WERI-Rb-1 (cell line): ENCODE measurements around the gene CAMK1.

Source experiments
- DNase-seq: peaks from one replicate; pipeline ENCODE4 v3.0.0-alpha.2; 2020
- H3K27ac ChIP-seq: fragments of 250-450 bp; sonication (Bioruptor Pico); 2 replicates; pipeline ENCODE4 v1.5.1; 2020; ENCODE audit warnings: mild to moderate bottlenecking, moderate library complexity
- H3K27me3 ChIP-seq: fragments of 250-450 bp; sonication (Bioruptor Pico); 2 replicates; pipeline ENCODE4 v1.5.1; 2021; ENCODE audit warnings: mild to moderate bottlenecking, low read depth, moderate library complexity; ENCODE audit not compliant: insufficient read depth, severe bottlenecking
- H3K36me3 ChIP-seq: fragments of 250-450 bp; sonication (Bioruptor Pico); 2 replicates; pipeline ENCODE4 v1.5.1; 2020; ENCODE audit warnings: mild to moderate bottlenecking, moderate library complexity
- H3K4me3 ChIP-seq: 2 replicates; pipeline ENCODE4 v1.5.1; 2011; ENCODE audit warnings: low read depth, mild to moderate bottlenecking, control low read depth, low read length
- H3K9me3 ChIP-seq: fragments of 250-450 bp; sonication (Bioruptor Pico); 2 replicates; pipeline ENCODE4 v1.5.1; 2021; ENCODE audit warnings: mild to moderate bottlenecking, moderate library complexity; ENCODE audit not compliant: severe bottlenecking
- CTCF ChIP-seq: IDR thresholded peaks from 2 replicates; pipeline ENCODE4 v1.5.1; 2011; ENCODE audit warnings: low read depth, mild to moderate bottlenecking, control low read depth, inconsistent platforms, low read length

CAMK1 gene

DNA sequence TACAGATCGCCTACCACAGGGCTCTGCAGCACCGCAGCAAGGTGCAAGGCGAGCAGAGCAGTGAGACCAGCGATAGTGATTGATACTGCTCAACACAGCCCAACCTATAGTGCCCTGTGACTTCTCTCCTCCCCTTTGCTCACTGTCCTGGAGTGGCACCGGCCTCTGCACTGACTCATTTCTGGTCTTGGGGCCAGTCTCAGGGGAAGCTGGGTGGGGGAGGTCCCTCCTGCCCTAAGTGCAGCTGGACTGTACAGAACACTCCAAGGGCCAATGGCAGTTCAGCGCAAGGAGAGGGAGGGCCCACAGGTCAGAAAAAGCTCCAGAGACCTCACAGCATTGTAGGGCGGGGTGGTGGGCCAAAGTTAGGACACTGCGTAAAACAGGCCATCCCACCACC, 22.5 kb downstream of the CAMK1 start:
- H3K27ac ChIP-seq = no peak overlapping the region
- DNase-seq = no peak
- H3K36me3 ChIP-seq = peaks cover 80% of the 10 kb centered on the region
- no peaks in the 10 kb centered on the region for H3K9me3 ChIP-seq
- H3K27me3 ChIP-seq = no peaks in the 10 kb centered on the region
- H3K4me3 ChIP-seq = no peak overlapping the region
- TF ChIP-seq CTCF = no peak

GRCh38 chr3:9746330-9746729, 23.4 kb downstream of the CAMK1 start:
- H3K27me3 ChIP-seq = no peaks in the 10 kb centered on the region
- H3K9me3 ChIP-seq = no peaks in the 10 kb centered on the region
- H3K4me3 ChIP-seq = no peak overlapping the region
- DNase-seq = no peak
- no peak for TF ChIP-seq CTCF
- H3K27ac ChIP-seq = no peak overlapping the region
- peaks cover 79% of the 10 kb centered on the region for H3K36me3 ChIP-seq

DNA sequence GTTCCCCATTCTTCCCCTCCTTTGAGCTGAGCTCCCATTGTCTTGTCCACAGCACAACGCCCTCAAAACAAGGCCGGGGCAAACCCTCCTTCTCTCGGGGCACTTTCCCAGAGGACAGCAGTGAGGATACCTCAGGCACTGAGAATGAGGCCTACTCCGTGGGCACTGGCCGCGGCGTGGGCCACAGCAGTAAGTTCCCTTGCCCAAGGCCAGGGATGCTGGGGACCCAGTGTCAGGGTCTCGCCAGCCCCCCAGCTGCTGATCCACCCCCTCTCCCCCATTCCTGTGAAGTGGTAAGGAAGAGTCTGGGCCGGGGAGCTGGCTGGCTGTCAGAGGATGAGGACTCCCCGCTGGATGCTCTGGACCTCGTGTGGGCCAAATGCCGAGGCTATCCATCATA, 24.2 kb downstream of the CAMK1 start:
- peaks cover 81% of the 10 kb centered on the region for H3K36me3 ChIP-seq
- H3K4me3 ChIP-seq = no peak overlapping the region
- no peak overlapping the region for H3K27ac ChIP-seq
- H3K9me3 ChIP-seq = no peaks in the 10 kb centered on the region
- no peak for DNase-seq
- no peak for TF ChIP-seq CTCF
- H3K27me3 ChIP-seq = no peaks in the 10 kb centered on the region

DNA sequence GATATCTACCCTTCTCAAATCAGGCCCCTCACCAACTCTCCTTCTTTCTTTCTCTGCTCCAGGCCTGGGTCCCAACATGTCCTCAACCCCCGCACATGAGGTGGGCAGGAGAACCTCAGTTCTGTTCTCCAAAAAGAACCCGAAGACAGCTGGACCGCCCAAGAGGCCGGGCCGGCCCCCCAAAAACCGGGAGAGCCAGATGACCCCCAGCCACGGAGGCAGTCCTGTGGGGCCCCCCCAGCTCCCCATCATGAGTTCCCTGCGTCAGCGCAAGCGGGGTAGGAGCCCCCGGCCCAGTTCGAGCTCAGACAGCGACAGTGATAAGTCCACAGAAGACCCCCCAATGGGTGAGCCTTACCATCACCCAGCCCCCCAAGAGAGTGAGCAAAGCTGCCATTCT, 25.6 kb downstream of the CAMK1 start:
- Histone ChIP-seq H3K4me3 (no peak overlapping the region), H3K36me3 (peaks cover 94% of the 10 kb centered on the region), H3K27ac (no peak overlapping the region), H3K9me3 (no peaks in the 10 kb centered on the region), H3K27me3 (no peaks in the 10 kb centered on the region)
- no peak for TF ChIP-seq CTCF
- DNase-seq = no peak

DNA sequence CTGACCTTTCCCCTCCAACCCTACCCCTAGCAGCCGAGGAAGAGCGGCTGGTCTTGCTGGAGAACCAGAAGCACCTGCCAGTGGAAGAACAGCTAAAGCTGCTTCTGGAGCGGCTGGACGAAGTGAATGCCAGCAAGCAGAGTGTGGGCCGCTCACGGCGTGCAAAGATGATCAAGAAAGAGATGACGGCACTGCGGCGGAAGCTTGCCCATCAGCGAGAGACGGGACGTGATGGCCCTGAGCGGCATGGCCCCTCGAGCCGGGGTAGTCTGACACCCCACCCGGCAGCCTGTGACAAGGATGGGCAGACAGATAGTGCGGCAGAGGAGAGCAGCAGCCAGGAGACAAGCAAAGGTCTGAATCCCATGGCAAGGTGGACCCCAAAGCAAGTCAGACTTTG, 26.2 kb downstream of the CAMK1 start:
- Histone ChIP-seq H3K36me3 (peaks cover 97% of the 10 kb centered on the region), H3K9me3 (no peaks in the 10 kb centered on the region), H3K4me3 (no peak overlapping the region), H3K27me3 (no peaks in the 10 kb centered on the region), H3K27ac (no peak overlapping the region)
- TF ChIP-seq CTCF = no peak
- no peak for DNase-seq

DNA sequence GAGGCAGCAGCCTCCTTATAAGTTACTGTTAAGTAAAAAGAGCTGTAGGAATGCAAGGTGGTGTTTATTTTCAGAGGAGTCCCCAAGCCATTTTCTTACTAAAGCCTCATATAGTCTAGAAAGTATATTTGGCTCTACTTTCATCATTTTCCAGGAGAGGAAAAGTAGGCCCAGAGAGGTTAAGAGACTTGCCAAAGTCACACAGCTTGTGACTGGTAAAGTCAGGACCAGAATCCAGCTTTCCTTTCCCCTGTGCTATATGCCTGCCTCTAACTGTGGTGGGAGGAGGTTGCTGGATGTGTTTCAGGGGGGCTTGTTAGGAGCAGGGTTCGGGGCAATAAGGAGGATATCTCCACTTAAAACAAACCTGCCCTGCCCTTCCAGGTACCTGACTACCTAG, 27.2 kb downstream of the CAMK1 start:
- no peaks in the 10 kb centered on the region for H3K27me3 ChIP-seq
- H3K27ac ChIP-seq = no peak overlapping the region
- DNase-seq = no peak
- H3K9me3 ChIP-seq = no peaks in the 10 kb centered on the region
- TF ChIP-seq CTCF = no peak
- H3K36me3 ChIP-seq = peaks cover 97% of the 10 kb centered on the region
- no peak overlapping the region for H3K4me3 ChIP-seq
